GM19395 (cell line): ENCODE data around the gene ATG12.
"Not testable (repeated sequence)": the region's sequence is repeated elsewhere in the genome, so short reads cannot be mapped to it uniquely, and the experiment has no call there.

Experiments used
- ATAC-seq: cut with Tn5 transposase; IDR thresholded peaks from one replicate; pipeline ENCODE4 v1.9.1; 2021; ENCODE audit warnings: mild to moderate bottlenecking, moderate library complexity; ENCODE audit not compliant: unreplicated experiment

The ATG12 gene

DNA sequence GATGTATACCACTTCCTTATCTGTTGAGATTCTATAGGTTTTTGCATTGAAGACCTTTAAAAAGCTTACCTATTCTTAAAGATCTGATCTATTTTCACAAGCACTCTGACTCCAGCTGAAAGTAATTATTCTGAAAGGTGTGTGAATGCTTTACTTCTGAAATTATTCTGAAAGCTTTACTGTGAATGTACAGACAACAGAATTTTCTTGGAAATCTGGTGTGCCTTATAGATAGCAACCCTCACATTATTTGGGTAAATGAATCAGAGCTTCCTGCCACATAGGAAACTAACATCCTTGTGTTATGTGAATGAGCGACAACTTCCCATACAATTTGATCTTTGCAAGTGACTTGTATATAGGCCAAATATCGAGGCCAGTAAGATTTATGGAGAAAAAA is 31.4 kb downstream of the ATG12 start:
- ATAC-seq: no peak

DNA sequence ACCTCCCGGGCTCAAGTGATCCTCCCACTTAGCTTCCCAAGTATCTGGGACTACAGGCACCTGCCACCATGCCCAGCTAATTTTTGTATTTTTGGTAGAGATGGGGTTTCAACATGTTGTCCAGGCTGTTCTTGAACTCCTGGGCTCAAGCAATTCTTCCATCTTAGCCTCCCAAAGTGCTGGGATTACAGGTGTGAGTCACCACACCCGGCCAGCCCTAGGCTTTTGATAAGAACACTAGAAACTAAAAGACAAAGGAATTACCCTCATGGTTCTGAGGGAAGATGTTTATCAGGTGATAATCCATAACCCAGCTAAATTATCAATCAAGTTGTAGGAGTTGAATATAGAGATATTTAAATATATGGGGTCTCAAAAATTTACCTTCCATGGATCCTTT is 33.3 kb downstream of the ATG12 start:
- ATAC-seq: not testable (repeated sequence)

DNA sequence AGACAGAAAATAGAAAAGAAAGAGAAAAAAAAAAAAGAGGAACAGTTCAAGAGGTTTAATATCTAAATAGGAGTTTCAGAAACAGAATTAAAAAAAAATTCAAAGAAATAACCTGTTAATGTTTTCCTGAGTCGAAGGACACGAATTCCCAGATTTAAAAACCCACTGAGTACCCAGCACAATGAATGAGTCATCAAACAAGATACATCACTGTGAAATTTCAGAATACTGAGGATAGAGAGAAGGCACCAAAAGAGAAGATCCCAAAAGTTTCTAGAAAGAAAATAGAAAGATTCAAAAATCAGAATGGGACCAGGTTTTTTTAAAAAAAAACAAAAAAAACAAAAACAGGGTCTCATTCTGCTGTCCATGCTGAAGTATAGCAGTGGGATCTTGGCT is 33.7 kb downstream of the ATG12 start:
- no peak for ATAC-seq

DNA sequence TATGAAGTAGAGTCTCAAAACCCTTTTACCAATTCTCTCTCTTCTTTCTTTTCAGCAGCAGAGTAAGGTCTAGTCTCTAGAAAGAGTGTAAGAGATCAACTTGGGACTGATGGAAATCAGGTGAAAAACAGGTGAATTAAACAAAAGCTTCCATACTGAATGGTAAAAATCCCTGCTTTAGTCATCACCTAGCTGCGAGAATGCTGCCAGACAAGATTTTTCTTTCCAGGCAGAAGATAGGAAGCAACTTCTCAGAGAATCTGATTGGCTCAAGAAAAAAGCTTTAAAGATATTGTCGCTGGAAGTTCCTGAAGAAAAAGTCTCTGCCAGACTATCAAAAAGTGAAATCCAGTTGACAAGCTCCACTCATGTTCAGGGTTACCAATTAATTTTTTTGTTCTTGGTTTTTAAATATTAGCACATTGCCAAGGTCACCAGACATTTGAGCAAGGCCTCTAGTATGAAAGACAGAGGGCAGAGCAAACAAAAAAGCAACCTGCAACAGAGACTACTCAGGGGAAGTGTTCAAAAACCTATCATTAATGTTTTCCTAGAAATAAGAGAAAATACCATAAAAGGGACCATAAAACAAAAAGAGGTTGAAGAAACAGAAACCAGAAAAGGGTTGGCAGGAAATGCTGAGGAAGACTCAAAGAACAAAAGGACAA is 34.2 kb downstream of the ATG12 start:
- no peak for ATAC-seq

DNA sequence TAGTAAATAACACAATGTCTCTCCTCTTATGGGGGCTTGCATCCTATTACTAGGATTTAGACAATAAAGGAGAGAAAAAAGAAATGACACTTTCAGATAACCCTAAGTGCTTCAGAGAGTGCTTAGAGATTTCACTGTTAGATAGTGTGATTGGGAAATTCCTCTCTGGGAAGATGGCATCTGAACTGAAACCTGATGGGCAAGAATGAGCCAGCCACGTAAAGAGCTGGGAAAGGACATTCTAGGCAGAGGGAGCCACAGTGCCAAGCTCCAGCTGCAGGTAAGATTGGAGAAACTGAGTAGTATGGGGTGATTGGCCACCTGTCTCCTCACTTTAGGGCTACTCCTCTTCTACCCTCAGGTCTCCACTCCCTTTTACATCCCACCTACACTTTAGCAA is 39.4 kb downstream of the ATG12 start:
- ATAC-seq: no peak

DNA sequence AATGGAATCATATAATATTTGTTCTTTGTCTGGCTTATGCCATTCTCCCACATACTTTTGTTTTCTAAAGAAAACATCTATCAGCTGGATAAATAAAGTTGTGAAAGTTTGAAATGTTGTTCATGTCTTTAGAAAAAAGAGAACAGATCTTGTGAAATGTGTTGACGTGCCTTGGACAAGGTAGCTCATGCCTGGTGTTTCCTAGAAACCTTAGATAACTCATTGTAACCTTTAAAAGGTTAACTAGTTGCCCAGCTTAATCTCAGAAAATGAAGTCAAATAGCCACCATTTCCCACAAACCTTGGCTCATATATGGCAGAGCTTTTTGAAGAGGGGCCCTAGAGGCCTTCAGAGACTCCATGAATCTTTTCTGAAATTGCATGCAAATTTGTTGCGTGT is 40.2 kb downstream of the ATG12 start:
- no peak for ATAC-seq

DNA sequence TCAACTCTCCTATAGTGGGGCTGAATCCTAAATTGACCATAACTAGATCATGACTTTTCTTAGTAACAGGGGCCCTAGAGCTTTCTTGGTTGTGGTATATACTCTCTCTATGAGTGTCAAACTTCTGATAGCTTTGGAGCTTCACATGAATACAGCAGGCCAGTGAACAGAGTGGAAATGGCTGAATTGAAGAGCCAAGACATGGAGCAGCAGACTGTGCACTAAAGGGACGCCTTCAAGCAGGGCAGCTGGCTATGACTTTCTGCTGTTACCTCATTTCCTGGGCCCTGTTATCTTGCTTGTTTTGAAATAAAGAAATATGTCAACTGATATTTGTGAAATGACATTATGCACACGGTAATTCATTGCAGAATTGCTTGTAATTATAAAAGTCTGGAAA is 41.3 kb downstream of the ATG12 start:
- no peak for ATAC-seq

DNA sequence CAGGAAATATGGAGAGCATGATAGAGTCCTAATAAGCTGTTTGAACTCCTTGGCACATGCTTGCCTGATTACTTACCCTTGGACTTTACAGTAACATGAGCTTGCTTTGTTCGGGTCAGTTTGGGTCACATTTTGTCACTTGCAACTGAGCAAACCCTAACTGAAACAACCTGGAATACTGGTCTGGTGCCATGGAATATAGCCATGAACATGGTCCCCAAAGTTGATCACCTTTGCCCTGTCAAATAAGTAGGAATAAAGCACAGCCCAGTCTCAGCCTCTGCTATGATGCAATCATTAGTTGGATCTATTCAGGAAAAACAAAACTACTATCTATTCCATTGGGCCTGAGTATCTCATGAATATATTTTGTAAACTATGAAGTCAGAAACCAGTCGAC is 43.1 kb downstream of the ATG12 start:
- ATAC-seq: no peak

DNA sequence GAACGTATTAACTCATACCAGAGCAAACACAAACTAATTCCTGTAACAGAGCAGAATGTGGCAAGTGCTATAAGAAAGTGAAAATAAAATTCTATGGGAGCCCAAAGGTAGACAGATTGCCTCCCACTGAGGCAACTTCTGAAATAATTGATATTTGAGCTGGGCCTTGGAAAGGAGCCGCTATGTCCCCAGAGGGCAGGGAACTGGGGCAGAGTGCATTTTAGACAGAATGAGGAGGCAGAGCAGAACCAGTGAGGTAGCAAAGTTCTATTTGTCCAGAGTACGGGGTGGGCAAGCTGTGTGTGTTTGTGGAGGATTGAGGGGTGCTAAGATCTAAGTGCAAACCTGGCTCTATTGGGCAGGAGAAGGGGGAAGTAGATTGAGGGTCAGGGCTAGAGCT is 44.7 kb downstream of the ATG12 start:
- ATAC-seq: no peak

DNA sequence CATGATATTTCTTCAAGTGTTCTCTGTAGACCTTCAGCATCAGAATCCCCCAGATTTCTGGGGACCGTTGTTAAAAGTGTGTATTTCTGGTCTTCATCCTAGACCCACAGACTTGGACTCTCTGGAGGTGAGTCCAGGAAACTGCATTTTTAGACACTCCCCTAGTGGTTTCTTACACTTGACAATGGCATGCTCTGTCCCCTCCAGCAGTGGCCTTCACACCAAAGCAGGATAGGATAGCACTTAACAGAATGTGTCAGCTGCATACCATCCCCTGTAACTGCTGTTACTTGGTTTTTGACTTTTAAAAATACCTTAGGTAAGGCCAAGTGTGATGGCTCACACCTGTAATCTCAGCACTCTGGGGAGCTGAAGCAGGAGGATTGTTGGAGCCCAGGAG is 45.7 kb downstream of the ATG12 start:
- ATAC-seq: no peak

DNA sequence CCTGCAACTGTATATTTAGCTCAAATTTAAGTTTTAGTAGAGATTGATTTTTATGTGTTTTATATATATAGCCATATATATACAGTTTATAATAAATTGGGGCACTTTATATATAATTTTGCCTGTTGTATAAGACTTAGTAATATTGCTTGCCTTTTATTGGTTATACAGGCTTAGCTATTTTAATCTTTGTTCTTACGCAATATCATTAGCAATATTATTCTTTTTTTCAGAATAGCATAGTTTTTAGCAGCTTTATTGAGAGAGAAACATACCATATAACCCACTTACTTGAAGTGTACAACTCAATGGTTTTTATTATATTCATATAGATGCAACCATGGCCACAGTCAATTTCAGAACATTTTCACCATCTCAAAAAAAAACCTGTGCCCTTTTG is 52.9 kb downstream of the ATG12 start:
- no peak for ATAC-seq

DNA sequence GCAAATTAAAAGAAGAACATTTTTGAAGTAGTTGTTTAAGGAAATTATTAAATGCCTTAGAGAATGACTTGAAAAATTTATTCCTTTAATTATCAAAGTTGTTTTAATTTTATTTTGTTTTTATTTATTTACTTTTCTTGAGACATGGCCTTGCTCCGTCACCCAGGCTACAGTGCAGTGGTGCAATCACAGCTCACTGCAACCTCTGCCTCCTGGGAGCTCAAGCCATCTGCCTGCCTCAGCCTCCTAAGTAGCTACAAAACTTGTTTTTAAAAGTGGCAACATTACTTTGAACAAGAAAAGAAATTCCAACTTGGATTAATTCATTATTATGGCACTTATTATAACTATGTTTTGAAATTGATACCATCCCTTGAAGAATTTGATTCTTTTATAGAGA is 53.9 kb downstream of the ATG12 start:
- no peak for ATAC-seq

DNA sequence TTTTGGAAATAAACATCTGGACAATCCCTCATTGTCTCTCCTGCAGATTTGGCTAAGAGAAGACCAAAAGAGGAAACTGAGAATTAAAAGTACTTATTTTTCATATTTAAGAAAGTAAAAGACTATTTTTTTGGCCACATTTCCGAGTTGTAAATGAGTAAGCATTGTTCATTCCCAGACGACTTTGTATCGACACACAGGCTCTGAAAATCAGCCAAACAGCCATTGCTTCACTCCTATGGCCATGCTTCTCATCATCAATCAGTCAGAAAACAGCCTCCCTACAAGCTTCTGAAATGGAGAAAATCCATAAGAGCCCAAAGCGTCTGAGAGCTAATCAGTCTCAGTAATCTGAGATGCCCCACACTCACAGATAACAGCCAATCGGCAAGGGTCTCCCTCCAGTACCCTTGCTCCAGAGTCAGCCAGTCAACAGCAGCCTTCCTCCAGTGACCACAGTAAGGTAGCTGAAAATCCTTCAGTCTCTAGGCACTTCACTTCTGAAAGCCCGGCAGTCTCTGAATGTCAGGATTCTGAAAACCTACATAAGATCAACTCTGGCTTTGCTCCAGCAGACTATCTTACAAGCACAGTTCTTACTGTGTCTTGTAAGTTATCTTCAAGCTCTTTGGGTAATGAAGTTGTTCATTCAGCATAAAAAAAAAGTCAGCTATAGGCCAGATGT is 55.8 kb downstream of the ATG12 start:
- no peak for ATAC-seq

DNA sequence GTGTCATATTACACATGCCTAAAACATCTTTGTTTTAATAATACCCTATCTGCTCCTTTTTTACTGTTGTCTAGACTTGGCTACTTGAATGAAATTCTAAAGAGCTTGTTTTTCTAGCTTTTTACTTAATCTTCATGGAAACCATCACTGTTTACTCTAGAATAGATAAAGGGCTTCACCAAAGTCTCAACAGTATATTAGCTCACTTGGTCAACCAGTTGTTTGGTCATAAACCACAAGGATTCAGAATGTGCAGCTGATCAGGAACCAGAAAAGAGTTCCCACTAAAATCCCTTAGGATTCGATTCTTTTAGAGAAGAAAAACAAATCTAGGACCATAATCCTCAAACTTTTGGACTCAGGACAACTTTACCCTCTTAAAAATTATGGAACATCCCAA is 62.9 kb downstream of the ATG12 start:
- ATAC-seq: no peak
